ENCODE results near the gene ART1.

DNA sequence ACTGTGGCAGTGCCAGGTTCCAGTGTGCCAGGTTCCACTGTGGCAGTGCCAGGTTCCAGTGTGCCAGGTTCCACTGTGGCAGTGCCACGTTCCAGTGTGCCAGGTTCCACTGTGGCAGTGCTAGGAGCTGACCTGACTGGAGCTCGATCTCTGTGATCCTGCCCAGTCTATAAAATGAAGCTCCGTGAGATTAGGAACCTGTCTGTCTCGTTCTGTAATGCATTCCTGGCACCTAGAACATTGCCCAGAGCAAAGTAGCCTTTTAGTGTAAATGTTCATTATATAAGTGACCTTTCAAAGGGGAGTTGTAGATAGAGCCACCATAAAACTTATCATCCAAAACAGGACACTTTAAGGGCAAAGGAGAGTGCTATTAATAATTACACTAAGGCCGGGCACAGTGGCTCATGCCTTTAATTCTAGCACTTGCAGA is 39.1 kb upstream of the ART1 start:
- TF ChIP-seq, protein P1, sequence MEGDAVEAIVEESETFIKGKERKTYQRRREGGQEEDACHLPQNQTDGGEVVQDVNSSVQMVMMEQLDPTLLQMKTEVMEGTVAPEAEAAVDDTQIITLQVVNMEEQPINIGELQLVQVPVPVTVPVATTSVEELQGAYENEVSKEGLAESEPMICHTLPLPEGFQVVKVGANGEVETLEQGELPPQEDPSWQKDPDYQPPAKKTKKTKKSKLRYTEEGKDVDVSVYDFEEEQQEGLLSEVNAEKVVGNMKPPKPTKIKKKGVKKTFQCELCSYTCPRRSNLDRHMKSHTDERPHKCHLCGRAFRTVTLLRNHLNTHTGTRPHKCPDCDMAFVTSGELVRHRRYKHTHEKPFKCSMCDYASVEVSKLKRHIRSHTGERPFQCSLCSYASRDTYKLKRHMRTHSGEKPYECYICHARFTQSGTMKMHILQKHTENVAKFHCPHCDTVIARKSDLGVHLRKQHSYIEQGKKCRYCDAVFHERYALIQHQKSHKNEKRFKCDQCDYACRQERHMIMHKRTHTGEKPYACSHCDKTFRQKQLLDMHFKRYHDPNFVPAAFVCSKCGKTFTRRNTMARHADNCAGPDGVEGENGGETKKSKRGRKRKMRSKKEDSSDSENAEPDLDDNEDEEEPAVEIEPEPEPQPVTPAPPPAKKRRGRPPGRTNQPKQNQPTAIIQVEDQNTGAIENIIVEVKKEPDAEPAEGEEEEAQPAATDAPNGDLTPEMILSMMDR (IDR thresholded peaks at IDR 0.05): no peak
- no peak for TF ChIP-seq POLR2A (IDR thresholded peaks at IDR 0.05)

Data from testis (tissue), 2 donors.